Stimulated activated CD8-positive, alpha-beta memory T cell treated with anti-CD3 and anti-CD28 coated beads, Interleukin-7, amount 100 ng/mL, for 1 hour (primary cell): ENCODE data around the gene TECPR1.

Experiments used
- DNase-seq, 2 donors: peaks; one replicate each; pipeline ENCODE4 v3.0.0-alpha.2; 2020; ENCODE audit warnings: low read depth in 2 of 2

Gene TECPR1

GRCh38 chr7:98191668-98192431 is 60.2 kb downstream of the TECPR1 start:
- no peak for DNase-seq

- no peak for DNase-seq
These were observed 62.5 kb downstream of the TECPR1 start for GRCh38 chr7:98189559-98189958.

DNA sequence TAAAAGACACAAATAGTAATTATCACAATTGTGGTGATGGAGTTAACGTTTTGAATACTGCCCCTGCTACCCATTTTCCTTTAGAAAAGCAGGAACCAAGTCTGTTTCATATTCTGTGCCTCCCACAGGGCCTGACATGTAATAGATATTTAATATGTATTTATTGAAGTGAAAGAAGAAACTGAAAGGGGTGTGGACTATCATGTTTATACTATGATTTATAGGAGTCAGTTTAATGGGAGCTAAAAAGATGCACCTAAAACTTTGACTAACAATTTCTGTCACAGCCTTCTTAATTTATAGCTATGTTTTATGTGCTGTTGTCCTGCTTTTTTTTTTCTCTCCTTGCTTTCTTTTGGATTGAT is 64.9 kb downstream of the TECPR1 start:
- DNase-seq, result no peak

DNA sequence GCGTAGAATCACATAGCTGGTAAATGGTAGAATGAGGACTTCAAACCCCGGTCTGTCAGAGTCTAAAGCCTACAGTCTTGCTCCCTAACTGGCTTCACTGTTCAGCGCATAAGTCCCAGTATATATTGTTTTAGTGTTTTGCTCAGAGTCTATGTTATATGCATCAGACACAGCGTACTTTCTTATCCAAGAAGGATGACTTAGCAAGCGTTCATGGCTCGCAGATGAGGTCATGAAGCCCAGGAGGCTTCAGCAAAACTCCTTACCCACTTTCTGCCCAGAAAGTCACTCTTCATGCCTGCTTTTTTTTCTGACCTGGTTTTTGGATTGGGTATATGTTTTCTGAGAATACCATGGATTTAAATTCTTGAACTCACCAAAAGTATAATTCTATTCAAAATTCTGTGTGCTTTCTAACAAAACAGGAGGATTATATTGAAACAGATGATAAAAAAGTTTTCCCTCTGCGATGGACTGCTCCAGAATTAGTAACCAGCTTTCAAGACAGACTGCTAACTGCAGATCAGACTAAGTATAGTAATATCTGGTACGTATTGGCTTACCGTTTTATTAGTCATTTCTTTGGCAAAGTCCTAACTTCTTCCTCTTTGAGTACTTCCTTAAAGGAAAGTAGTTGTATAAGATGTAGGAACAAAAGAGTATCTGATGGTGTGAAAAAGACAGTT is 65.4 kb downstream of the TECPR1 start:
- DNase-seq, result no peak

- no peak for DNase-seq
These were observed 66.9 kb downstream of the TECPR1 start for GRCh38 chr7:98185101-98185500.

GRCh38 chr7:98180751-98181150 is 71.3 kb downstream of the TECPR1 start:
- DNase-seq, result no peak

DNA sequence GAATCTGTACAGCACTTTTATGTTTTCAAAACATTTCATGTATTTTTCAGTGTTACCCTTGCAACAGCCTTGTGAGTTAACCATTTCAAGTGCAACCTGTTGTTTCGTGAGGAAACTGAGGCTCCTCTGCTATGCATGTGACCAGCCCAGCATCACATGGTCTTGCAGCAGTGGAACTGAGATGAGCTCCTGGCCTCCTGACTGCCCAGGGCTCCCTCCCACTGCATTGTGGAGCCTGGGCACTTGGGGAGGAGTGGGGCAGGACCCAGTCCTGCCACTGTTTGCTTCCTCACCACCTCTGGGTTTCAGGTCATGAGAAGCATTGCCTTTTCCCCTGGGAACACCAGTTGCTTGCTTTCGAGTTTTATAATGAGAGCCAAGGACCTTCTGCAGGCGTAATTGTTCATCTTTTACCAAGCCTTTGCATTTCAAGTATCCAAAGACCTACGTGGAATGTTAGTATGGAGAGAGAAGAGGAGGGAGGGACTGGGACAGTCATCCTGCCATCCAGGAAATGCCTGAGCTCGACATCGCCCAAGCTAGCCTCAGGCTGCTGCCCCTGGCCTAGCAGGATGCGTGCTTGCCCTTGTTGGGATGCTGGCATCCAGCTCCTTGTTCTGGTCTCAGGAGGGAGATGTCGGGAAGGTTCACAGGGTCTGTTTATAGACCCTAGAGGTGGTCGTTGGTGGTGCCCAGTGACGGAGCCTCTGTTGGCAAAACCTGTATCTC is 73.1 kb downstream of the TECPR1 start:
- DNase-seq, result no peak

DNA sequence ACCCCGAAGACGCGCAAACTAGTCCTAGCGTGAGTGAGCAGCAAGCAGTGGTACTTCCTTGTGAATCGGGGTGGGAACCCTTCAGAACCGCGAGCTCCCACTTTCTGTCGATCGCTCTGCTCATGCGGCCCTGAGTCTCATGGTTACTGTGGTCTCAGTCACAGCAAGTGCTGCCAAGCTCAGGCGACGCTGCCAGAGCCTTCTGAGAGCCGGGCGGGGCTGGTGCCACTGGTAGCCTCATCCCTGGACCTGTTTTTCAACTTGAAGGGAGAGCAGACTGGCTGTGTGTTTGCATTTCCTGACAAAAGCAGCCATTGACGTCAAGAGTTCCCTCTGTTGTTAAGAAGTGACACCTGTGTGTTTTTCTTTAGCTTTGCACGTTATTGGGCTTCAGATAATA is 73.7 kb downstream of the TECPR1 start:
- no peak for DNase-seq

DNA sequence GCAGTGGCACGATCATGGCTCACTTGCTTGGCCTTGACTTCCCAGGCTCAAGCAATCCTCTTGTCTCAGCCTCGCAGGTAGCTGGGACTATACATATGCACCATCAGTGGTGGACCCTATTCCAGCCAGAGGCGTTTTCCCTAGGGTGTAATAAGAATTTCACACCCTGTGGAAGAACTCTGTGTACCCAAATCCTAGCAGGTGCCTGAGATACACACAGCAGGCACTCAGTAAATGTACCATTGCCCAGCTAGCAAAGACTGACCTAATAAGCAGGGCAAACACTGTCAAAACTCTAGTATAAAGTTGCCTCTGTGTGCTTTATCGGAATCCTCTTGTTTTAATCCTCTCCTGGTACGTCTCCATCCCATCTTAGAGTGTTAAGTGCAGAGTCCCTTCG is 74.5 kb downstream of the TECPR1 start:
- no peak for DNase-seq

- DNase-seq, result no peak
These were observed 76.6 kb downstream of the TECPR1 start for GRCh38 chr7:98175260-98175940.

GRCh38 chr7:98174334-98175259 is 77.4 kb downstream of the TECPR1 start:
- DNase-seq, result no peak

- no peak for DNase-seq
These were observed 80.6 kb downstream of the TECPR1 start for GRCh38 chr7:98171449-98171848.

DNA sequence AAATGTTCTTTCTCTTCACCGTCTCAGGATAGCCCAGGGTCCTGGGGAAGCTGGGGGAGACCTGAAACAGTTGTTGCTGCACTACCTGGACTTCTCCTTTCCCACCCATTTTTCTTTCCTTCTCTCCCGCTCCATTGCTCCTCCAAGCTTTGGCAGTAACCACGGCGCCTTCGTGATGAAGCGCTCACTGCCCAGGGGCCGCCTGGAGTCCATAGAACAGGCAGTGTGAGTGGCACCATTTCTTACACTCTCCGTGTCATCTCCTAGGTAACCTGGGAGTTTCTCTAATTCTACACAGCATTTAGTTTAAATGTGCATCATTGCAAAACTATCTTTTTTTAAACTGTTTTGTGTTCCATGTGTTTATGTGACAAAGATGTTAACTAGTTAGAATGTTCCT is 81.1 kb downstream of the TECPR1 start:
- no peak for DNase-seq

DNA sequence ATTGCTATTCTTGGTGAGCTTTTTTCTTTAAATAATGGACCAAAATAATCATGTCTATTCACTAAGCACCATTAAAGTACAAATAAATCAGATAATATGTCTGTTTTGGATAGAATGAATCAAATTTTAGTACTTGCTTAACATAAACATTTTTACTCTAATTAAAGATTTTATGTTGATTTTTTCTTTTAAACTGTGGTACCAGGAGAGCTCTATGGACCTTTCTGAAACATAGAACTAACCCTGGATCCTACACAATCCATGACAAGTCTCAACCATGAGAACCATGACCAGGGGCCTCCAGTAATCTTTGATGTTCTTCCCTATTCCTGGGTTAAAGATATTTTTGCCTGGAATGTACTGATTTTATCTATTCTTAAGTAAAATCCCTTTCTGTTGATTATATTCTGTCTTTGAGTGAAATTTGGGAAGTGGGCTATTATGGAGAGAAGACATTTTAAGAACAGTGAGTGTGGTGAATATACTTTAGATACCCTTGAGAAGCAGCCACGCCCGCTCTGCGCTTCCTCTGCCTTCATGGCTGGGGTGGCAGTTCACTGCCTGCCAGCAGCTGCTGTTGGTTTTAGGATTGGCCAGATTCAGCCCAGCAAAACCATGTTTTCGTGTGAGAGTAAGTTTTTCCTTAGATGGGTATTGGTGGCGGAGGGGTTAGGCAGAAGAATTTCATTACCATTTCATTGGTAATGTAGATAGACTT is 83.0 kb downstream of the TECPR1 start:
- DNase-seq, result no peak

GRCh38 chr7:98168181-98168903 is 83.7 kb downstream of the TECPR1 start:
- peak; percentile 37 to 47 for DNase-seq

GRCh38 chr7:98167653-98168052 is 84.4 kb downstream of the TECPR1 start:
- no peak for DNase-seq

DNA sequence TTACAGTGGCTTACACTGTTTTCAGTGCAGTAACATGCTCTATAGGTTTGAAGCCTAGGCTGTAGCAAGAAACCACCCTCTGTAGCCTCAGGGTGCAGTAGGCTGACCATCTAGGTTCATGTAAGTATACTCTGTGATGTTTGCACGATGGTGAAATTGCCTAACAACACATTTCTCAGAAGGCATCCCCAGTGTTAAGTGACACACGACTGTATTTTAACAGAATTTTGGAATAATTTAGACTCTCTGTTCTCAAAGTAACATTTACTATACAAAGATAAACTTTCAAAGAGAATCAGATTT is 85.4 kb downstream of the TECPR1 start:
- DNase-seq, result no peak

DNA sequence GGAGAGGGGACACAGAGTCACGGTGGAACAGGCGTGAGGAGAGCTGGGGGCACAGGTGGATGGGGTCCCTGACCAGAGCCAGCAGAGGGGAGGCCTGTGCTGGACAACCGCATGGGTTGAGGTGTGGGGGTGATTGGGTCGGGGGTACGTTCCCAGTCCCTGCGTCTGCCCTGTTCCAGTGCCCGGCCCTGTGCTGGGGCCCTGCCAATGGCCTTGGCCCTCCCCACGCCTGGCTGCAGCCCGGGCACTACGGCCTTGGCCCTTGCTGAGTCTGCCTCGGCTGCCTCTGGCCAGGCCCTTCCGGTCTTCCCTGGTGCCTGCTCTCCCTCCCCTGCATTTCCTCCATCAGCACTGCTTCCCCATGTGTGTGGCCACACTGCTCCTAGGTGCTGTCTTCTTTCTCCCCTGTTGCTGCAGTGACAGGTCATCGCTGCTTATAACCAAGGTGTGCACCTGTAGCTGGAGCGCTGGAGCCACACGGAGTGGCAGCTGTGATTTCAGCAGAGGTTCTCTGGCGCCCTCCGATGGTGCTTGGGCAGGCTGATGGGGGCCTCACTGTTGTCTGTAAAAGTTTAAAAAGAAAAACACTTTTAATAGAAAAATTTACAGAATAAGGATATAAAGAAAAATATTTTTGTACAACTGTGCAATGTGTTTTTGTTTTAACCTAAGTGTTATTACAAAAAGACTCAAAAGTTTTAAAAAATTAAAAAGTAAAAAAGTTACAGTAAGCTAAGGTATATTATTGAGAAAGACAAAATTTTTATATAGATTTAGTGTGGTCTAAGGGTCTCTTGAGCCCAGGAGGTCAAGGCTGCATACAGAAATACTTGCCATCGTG is 86.0 kb downstream of the TECPR1 start:
- DNase-seq, result peak in 1 of 2 donors; percentile 11
